Gastrocnemius medialis (tissue), 4 donors: Measurements from ENCODE around the gene FICD.

Experiments
- CTCF ChIP-seq, 5 experiments: fragments of 450-650 bp in 3 of 5; fragments of 200-600 bp in 2 of 5; sonication (generic) in 2 of 5; IDR thresholded peaks in 4 of 5; conservative IDR thresholded peaks in 1 of 5; 1 replicate in 4 of 5; 2 replicates in 1 of 5; pipeline ENCODE4 v1.5.1; 2016 to 2019; ENCODE audit warnings: antibody characterized with exemption in 5 of 5, mild to moderate bottlenecking in 3 of 5, moderate library complexity in 3 of 5
- POLR2A ChIP-seq, 2 donors: fragments of 450-650 bp; IDR thresholded peaks; one replicate each; pipeline ENCODE4 v1.6.1; 2017; ENCODE audit warnings: antibody characterized with exemption in 2 of 2, mild to moderate bottlenecking in 2 of 2, moderate library complexity in 2 of 2

- TF ChIP-seq POLR2A (IDR thresholded peaks at IDR 0.05) (no peak), CTCF (IDR thresholded peaks at IDR 0.05 in 4 of 5, conservative IDR thresholded peaks at IDR 0.05 in 1 of 5) (no peak)
These were observed 34.0 kb downstream of the FICD start for GRCh38 chr12:108548954-108549521.
